NCI-H2227 (cell line): ENCODE results near the gene CALHM1.
"Not testable (repeated sequence)": the region's sequence is repeated elsewhere in the genome, so short reads cannot be mapped to it uniquely, and the experiment has no call there.

Source experiments
- DNase-seq: peaks from one replicate; lab custom pipeline; 2025; ENCODE audit not compliant: unreplicated experiment; lab: John Stamatoyannopoulos, UW

The CALHM1 gene

DNA sequence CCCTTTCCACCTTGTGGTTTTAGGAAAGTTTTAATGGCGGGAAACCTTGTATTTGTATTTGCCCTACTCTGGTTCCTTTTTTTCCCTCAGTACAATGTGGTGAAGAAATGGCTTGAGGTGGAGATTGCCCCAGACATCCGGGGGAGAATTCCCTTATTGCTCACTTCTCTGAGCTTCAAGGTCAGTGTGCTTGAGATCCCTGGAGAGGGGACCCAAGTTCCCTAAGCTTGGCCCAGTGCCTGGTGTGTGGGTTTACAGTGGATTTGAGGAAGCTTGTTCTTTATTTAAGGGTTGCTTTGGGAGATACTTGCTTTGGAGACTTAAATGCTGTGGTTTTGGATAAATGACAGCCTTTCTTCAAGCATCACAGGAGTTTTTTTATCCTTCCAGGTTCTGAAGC lies 24.8 kb downstream of the CALHM1 start:
- DNase-seq: no peak

GRCh38 chr10:103431902-103432301 lies 26.8 kb downstream of the CALHM1 start:
- no peak for DNase-seq

GRCh38 chr10:103429647-103430046 lies 29.1 kb downstream of the CALHM1 start:
- DNase-seq: no peak

GRCh38 chr10:103428989-103429643 lies 29.6 kb downstream of the CALHM1 start:
- DNase-seq: no peak

GRCh38 chr10:103427866-103428265 lies 30.8 kb downstream of the CALHM1 start:
- DNase-seq: no peak

DNA sequence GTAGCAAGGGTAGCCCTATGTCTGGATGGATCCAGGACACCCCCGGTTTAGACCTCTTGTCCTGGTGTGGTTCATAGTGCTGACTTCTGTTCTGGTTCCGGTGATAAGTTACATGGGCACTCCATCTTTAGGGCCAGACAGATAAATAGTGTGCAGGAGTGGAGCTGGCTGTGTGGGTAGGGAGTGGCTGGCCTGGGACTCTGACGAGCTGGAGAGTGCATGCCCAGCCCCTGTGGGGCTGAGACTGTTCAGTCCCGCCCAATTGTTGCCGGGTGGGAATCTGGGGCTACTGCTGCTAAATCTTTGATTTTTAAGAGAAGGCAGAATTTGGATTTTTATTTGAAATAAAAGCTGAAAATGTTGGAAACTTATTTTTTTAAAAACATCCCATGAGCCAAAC lies 35.0 kb downstream of the CALHM1 start:
- no peak for DNase-seq

DNA sequence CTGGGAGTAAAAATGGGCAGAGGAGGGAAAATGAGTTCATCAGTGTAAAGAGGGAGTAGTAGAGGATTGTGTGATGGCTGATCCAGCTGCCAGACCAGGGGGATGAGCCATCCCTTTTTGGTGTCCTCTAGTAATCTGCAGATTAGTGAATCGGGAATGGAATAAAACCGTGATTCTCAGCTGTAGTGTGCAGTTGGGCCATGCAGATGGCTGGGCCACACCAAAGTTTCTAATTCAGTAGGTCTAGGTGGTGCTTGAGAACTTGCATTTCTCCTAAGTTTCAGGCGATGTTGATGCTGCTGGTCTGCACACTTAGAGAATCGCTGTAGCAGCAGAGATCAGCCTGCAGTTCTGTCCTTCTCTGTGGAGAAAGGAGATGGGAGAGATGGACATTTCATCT lies 39.6 kb downstream of the CALHM1 start:
- no peak for DNase-seq

DNA sequence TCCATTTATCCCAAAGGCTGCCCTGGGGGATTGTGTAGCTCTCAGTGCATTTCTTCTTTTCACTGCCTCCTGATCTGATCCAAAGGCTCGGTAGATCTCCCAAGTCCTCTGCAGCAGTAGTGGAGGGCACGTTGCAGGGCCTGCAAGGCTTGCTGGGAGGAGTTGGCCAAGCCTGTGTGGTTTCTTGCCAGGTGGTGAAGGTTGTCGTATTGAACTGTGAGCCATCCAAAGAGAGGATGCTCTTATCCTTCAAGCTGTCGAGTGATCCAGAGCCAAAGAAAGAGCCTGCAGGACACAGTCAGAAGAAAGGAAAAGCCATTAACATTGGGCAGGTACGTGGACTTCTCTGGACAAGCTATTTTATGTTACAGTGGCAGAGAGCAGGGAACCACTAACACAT lies 41.1 kb downstream of the CALHM1 start:
- no peak for DNase-seq

GRCh38 chr10:103417148-103417469 lies 41.6 kb downstream of the CALHM1 start:
- DNase-seq: not testable (repeated sequence)

GRCh38 chr10:103416436-103417147 lies 42.1 kb downstream of the CALHM1 start:
- peak; percentile 55 for DNase-seq

DNA sequence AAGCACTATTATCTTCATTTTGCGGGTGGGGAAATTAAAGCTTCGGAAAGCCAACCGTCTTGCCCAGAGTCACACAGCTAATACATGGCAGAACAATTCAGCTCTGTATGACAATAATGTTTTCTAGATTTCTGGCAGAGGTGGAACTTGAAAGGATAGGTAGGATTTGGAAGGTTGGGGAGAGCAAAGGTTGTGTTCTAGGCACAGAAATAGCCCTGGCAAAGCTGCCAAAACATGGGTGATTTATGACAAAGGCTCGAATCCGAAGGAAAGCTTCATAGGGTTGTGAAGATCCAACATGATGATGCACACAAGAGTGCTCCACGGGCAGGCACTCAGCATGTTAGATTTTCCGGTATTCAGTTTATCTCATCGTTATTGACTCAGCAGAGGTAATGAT lies 43.1 kb downstream of the CALHM1 start:
- no peak for DNase-seq

- no peak for DNase-seq
These were observed 45.1 kb downstream of the CALHM1 start for GRCh38 chr10:103413564-103413963.
